Fibroblast of skin of left quadriceps (primary cell): ENCODE data around the gene PSMC6.
"Not testable (repeated sequence)": the region's sequence is repeated elsewhere in the genome, so short reads cannot be mapped to it uniquely, and the experiment has no call there.

Source experiments
- DNase-seq, 2 experiments: peaks; one replicate each; pipeline ENCODE4 v3.0.0-alpha.2; 2013; ENCODE audit warnings: low read depth in 2 of 2

The PSMC6 gene

DNA sequence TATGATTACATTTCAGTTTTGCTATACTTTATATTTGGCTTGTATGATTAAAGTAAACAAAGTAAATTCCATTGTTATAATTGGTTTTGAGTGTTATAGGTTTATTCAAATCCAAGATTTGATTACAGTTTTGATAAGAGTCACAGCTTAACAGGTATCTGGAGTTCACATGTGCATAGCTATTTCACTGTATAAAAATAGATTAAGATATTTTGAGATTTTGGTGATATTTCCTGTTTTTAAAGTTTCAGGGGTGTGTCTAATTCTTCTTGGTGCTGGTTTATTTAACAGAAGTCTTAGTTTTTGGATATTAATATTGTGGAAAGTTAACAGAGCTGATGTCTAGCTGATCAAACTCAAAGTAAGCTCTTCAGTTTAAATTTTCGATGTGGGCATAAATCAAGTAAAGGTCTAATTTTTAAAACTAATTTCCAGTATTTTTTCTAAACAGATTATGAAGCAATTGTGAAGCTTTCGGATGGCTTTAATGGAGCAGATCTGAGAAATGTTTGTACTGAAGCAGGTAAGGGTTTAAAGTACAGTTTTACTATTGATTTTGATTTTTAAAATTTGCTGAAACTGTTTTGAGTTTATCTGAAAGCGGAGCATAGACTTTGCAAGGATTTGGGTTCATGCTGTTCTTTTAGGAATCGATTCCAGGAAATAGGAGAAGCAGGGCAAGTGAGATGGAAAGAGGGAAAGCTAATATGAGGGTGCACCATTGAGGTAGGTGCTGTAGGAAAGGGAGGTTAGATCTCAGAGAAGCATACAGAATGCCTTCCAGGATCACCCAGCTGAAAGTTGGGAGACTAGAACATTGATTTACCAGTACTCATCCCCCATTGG, 16.7 kb downstream of the PSMC6 start:
- DNase-seq = no peak

DNA sequence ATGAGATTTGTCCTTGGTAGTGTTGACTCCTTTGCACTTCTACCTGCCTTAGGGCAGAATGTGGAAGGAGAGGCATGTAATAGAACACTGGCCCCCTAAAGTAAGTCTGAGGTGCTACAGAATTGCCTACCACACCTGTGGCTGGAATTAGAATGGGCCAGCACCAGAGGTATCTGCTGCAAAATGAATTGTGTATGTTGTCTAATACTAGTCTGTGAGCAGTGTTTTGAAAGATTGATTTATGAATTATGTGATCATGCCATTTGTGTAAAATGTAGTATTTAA, 17.3 kb downstream of the PSMC6 start:
- no peak for DNase-seq

DNA sequence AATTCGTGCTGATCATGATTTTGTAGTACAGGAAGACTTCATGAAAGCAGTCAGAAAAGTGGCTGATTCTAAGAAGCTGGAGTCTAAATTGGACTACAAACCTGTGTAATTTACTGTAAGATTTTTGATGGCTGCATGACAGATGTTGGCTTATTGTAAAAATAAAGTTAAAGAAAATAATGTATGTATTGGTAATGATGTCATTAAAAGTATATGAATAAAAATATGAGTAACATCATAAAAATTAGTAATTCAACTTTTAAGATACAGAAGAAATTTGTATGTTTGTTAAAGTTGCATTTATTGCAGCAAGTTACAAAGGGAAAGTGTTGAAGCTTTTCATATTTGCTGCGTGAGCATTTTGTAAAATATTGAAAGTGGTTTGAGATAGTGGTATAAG, 20.5 kb downstream of the PSMC6 start:
- not testable (repeated sequence) for DNase-seq

DNA sequence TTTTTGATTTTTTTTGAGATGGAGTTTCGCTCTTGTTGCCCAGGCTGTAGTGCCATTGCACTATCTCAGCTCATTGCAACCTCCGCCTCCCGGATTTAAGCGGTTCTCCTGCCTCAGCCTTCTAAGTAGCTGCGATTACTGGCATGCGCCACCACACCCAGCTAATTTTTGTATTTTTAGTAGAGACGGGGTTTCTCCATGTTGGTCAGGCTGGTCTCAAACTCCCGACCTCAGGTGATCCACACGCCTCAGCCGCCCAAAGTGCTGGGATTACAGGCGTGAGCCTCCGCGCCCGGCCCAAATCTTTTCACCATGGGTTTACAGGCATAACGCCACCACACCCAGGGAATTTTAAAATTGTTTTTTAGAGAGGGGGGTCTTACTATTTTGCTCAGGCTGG, 22.0 kb downstream of the PSMC6 start:
- DNase-seq = not testable (repeated sequence)

DNA sequence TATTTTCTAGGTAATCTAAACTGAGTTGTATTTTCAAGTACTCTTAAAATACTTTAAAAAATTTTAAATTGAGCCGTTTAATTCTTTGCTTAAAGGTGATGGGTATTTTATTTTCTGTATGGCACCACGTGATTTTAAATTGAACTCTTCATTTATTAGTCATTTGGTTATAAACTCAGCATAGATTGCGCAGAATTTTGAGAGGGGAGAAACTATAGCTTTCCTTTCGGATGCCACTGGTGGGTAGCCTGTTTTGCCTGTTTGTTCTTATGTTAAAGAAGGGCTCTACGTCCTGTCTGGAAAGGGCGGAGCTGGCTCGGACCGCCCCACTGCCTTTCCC, 22.6 kb downstream of the PSMC6 start:
- DNase-seq = no peak

DNA sequence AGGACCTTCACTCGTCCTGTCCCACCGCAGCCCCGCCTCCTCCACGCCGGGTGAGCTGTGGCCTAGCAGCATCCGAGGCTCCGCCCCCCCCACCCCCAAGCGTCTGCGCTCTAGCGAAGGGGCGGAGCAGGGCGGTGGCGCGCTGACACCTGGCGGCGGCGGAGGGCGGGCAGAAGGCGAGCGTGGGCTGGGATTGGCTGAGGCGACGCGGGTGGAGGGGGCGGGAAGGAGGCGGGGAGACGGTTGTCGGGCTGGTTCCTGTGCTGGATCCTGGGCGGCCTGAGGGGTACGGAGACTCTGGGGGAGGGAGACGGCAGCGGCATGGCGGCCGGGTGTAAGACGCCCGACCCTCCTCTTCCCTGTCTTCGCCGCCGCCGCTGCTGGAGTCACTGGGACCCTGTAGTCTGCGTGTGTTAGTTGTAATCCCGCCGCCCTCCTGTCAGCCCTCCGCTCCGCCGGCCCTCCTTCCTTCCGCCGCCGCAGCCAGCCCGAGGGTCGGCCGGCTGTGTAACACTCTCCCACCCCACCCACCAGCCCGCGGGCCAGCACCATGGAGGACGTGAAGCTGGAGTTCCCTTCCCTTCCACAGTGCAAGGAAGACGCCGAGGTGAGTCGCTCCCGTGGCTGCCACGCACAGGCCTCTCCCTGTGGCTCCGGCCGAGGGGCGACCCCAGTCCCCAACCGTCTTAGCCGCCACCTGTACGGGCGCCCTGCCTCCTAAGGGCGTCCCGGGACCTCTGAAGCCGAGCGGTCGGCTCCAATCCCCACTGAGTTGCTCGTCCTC, 23.1 kb downstream of the PSMC6 start, which contains the start of gene STYX:
STYX (plus strand) TSS at position 242 of the 784 bp plus-strand sequence; CDS start at position 551, 309 bp downstream.
- DNase-seq = peak; percentile 93 to 95

DNA sequence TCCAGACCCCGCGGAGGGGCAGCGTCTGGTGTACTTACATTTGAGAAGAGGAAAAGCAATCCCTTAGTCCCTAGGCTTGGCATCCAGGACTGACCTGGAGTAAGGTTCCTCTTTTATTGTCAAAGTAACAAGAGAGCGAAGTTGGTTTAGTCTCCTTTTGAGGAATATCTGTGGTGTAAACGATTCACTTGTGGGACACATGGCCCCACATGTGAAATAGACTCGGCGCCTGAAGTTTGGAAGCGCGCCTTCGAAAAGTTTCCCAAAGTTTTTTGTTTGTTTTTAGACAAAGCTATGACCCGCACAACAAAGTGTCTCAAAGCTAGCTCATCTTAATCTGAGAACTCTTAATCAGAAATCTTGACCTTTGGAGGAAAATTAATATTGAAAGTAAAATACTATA, 23.7 kb downstream of the PSMC6 start:
- no peak for DNase-seq

DNA sequence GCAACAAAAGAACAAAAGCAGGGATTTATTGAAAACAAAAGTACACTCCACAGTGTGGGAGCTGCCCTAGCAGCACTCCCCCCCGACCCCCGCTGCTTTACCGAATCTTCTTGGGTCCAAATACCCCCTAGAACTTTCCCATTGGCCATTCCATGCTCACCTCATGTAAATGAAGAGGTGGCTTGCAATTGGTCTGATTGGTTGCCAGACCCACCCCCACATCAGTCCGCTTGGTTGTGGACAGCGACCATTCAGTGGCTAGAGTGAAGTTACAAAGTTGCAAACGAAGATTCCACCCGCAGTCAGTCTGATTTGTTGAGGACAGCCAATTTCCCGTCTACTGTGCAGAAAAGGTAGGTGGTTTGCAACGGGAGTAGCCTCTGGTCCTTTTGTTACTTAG, 26.8 kb downstream of the PSMC6 start:
- no peak for DNase-seq

DNA sequence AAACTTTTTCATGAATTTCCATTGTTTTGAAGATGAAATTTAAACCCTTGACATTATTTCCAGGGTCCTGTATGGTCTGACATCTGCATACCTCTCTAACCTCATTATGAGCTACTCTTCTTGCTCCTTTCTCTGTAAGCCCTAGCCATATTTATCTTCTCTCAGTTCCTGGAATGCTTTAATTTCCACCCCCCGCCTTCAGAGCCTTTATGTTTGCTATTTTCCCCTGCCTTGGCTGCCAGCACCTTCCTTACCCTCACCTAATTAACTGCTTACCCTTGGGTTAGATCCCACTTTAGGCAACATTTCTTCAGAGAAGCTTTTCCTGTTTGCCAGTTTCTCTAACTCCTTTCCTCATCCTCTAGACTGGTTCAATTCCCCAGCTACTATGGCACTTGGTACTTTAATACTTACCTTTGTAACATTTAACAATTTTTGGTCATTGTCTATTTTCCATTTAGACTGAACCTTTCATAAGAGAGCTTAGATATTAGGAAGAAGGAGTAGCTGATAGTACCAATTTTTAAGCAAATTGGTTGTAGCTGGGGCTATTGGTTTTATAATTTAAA, 29.0 kb downstream of the PSMC6 start:
- DNase-seq = no peak

DNA sequence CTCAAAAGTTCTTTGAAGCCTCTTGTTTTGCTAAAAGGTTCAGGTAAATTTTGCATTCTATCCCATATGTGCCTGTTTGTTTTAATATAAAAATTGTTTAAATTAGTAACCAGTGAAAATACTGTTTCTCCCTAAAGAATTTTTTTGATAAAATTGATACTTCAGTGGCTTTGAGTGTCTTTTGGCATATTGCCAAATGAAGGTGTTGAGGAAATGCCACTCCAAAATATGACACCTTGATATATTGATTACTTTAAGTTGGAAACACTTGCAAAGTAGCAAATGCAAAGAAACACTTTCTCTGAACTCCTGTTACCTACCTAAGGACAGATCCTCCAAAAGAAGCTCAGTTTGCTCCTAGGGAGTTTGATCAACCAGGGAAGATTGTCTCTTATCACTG, 31.4 kb downstream of the PSMC6 start:
- DNase-seq = no peak

DNA sequence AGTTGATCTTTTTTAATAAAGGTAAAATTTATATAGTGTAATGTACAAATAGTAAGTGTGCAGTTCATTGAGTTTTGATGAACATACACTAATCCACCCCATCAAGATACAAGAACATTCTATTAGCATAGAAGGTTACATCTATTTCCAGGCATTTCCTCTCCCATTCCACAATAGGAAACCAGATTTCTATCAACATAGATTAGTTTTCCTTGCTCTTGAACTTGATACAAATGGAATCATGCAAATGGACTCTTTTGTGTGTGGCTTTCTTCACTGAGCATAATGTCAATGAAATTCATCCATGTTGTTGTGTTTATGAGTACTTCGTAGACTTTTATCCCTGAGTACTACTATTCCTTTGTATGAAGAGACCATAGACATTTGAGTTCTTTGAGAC, 33.8 kb downstream of the PSMC6 start:
- DNase-seq = no peak

DNA sequence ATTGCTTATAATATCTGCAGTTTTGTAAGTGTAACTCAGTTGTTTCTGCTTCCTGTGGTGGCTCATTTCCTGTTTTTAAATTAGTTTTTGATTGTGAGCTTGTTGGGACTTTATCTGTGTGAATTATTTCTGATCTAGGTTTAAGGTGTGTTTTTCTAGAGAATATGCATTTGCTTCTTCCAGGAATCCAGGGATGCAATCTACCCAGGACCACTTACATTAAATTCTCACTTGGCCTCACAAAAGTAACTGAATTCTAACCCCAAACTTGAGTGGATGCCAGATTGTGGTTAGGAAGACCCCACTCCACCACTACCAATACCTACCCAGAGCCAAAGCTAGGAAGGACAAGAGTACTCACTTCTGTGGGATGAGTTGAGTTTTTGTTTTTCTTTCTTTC, 34.9 kb downstream of the PSMC6 start:
- no peak for DNase-seq

DNA sequence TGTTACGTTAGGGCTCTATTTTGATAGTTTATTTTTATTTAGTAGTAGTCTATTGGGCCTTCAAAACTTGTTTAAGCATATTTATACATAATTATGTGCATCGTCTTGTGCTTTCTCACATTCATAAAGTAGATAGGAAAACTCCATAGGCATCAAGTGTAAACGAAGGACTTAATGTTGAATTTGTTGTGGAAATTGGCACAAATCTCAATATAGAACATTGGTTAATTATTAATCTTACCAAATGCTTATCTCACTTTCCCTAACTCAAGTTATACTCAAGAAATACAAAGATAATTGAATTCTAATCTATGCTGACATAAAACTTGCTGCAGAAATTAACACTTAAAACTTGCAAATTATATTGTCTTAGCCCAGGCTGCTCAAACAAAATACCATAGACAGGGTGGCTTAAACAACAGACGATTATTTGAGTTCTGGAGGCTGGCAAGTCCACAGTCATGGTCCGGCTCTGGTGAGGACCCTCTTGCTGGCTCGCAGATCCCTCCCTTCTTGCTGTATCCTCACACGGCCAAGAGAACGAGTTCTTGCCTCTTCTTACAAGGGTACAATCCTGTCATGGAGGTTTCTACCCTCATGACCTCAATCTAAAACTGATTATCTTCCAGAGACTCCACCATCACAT, 41.8 kb downstream of the PSMC6 start:
- DNase-seq = no peak

DNA sequence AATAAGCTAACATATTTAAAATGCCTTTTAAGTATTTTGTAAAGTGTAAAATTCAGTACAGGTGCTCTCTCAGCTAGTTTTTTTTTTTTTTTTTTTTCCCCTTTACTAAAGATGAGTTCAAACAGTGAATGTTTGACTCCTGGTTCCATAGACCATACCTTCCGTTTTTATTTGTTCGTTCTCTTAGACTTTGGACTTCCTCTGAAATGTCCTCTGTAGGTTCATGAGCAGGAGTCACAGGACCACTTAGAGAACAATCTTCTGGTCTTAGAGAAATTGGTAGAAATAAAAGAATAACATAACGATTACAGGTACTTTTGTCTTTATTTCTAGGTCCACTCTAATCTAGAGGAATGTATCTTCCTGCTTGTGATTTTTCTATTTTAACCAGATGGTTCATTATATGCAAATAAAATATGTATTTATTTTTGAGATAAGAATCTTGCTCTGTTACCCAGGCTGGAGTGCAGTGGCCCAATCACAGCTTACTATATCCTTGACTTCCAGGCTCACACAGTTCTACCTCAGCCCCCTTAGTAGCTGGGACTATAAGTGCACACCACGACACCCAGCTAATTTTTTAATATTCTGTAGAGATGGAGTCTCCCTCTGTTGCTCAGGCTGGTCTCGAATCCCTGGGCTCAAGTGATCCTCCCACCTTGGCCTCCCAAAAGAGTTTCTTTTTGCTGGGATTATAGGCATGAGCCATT, 48.8 kb downstream of the PSMC6 start:
- no peak for DNase-seq

DNA sequence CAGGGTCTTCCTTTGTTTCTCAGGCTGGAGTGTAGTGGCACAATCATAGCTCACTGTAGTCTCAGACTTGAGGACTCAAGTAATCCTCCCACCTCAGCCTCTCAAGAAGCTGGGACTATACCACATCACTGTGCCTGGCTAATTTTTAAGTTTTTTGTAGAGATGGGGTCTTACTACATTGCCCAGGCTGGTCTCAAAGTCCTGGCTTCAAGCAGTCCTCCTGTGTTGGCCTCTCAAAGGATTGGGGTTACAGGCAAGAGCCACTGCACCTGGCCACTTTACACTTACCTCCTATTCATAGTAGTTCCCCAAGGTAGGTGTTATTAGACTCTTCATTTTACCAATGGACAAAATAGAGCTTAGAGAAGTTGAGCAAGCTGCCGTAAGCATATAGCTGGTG, 52.1 kb downstream of the PSMC6 start:
- DNase-seq = no peak

DNA sequence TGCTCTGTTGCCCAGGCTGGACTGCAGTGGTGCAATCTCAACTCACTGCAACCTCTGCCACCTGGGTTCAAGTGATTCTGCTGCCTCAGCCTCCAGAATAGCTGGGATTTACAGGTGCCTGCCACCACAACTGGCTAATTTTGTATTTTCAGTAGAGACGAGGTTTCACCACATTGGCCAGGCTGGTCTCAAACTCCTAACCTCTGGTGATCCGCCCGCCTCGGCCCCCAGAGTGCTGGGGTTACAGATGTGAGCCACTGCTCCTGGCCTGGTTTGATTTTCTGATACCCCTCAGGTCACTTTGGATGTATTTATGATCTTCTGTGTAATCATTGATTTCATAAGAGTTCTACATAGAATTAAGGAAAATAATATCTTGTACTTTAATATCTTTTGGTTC, 55.9 kb downstream of the PSMC6 start:
- DNase-seq = not testable (repeated sequence)

DNA sequence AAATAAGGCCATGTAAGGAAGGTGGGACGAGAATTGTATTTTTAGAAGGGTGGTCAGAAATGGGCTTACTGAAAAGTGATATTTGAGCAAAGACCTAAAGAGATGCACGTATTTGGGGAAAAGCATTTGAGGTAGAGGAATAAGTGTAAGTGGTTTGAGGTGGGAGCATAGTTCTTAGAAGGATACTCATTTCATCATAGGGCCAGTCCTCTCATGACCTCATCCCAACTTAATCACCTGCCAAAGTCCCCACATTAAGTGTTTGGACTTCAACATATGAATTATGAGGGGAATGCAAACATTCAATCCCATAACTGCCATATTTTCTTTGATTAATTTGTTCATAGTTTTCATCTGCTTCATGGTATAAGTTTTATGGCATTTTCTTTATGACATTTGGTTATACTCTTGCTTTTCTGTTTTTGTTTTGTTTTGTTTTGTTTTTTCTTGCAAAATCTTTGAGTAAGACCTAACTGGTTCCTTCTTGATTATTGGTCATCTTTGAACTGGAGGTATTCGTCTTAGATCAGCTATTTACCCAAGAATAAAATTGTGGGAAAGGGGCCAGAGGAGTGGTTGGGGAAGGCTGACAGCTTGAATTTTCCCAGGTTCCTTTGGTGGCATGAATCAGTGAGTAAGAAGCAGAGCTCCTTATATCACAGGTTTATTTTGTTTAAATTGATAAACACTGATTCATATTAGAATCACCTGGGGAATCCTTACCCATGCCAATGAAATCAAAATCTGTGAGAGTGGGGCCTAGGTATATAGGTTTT, 60.2 kb downstream of the PSMC6 start:
- DNase-seq = no peak

DNA sequence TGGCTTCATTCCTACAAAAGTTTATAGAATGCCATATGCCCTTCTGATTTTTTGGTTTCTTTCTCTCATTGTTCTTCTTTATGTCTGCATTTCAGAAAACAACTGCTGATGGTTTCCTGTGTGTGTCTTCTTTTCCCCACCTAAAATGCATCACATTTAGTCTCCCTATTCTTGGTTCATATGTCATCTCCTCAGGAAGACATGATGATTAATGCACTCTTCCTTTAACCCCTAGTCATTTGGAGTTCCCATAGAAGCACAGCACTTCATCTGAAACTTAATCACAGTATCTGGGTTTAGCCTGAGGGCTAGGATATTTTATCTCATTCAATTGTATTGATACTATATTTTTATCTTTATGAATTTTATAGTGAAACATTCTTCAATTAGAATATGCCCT, 62.9 kb downstream of the PSMC6 start:
- no peak for DNase-seq

DNA sequence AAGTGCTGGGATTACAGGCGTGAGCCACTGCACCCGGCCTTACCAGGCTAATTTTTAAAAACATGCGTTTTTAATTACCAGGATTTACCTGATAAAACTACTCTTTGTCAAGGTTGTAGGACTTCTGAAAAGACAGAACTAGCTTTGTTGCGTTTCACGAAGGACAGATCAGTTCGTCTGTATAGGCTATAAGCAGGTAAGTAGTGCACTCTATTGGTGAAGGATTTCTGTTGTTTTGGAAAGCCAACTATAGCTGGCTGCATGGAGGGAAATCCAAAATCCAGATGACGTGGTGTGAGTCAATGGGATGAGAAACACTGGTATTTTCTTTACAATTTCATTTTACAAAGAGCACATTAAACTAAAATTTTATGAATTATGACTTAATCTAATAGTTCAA, 69.8 kb downstream of the PSMC6 start:
- no peak for DNase-seq
